PC-3 (cell line): Measurements from ENCODE around the gene CD58.
"Not testable (repeated sequence)": the region's sequence is repeated elsewhere in the genome, so short reads cannot be mapped to it uniquely, and the experiment has no call there.

Source experiments
- CTCF ChIP-seq: fragments of 300-600 bp; sonication (generic); conservative IDR thresholded peaks from 2 replicates; pipeline ENCODE4 v1.5.1; 2017; ENCODE audit warnings: antibody characterized with exemption, low read depth, mild to moderate bottlenecking, low read length
- EZH2 ChIP-seq: fragments of 300-600 bp; sonication (generic); IDR thresholded peaks from one replicate; pipeline ENCODE4 v1.6.1; 2017; ENCODE audit warnings: antibody characterized with exemption, mild to moderate bottlenecking, low read length; ENCODE audit not compliant: unreplicated experiment

GRCh38 chr1:116607463-116607862 is 36.6 kb upstream of the CD58 start:
- TF ChIP-seq CTCF, EZH2: not testable (repeated sequence)
